Small intestine (tissue), 7 donors: ENCODE results near the gene RWDD2A. TPM values are rescaled to one million over a fixed set of nuclear protein-coding genes. Genes with fewer than 3 reads are reported as not detected.

ENCODE experiments used
- DNase-seq, 2 donors: peaks; one replicate each; pipeline versions ENCODE4 v3.0.0 to v3.0.0-alpha.2; 2013
- FAIRE-seq: peaks from 2 replicates; lab custom pipeline; 2012; peaks lifted over from hg19 to GRCh38; lab: Jason Lieb, UNC
- H3K27ac ChIP-seq, 3 donors: one replicate each; pipeline ENCODE4 v1.5.1; 2013; ENCODE audit warnings: low read length in 2 of 3, mild to moderate bottlenecking in 2 of 3, control low read depth in 1 of 3, inconsistent platforms in 1 of 3, low read depth in 1 of 3, moderate library complexity in 1 of 3
- H3K27me3 ChIP-seq, 3 donors: one replicate each; pipeline ENCODE4 v1.6.1; 2013; ENCODE audit warnings: low read length in 3 of 3, inconsistent platforms in 1 of 3; ENCODE audit not compliant: control insufficient read depth in 3 of 3, insufficient read depth in 3 of 3
- H3K36me3 ChIP-seq, 3 donors: one replicate each; pipeline ENCODE4 v1.6.1; 2013; ENCODE audit warnings: low read length in 3 of 3, inconsistent platforms in 1 of 3, low read depth in 1 of 3, mild to moderate bottlenecking in 1 of 3, moderate library complexity in 1 of 3; ENCODE audit not compliant: control insufficient read depth in 3 of 3, insufficient read depth in 2 of 3
- H3K4me1 ChIP-seq, 3 donors: one replicate each; pipeline ENCODE4 v1.6.1; 2013; ENCODE audit warnings: low read length in 2 of 3, inconsistent platforms in 1 of 3, low read depth in 1 of 3, mild to moderate bottlenecking in 1 of 3, moderate library complexity in 1 of 3; ENCODE audit not compliant: control insufficient read depth in 3 of 3, insufficient read depth in 2 of 3
- H3K4me3 ChIP-seq, 3 donors: one replicate each; pipeline ENCODE4 v1.5.1; 2013; ENCODE audit warnings: low read length in 3 of 3, control low read depth in 1 of 3, inconsistent platforms in 1 of 3, low read depth in 1 of 3, mild to moderate bottlenecking in 1 of 3, moderate library complexity in 1 of 3
- H3K9me3 ChIP-seq, 2 donors: one replicate each; pipeline ENCODE4 v1.6.1; 2013; ENCODE audit warnings: low read depth in 1 of 2, low read length in 1 of 2; ENCODE audit not compliant: control insufficient read depth in 2 of 2, insufficient read depth in 1 of 2
- WGBS, 3 donors: extraction: QIAGEN DNeasy Blood & Tissue Kit; methylation state at CpG; one replicate each; pipeline ENCODE4 v1.1.7; 2013; 5-methylcytosine and 5-hydroxymethylcytosine counted together
- polyA plus RNA-seq, 4 donors: library from polyadenylated mRNA; stranded (reverse) in 3 of 4; unstranded in 1 of 4; fragments of 200-250 nt in 3 of 4; fragments of 120-200 nt in 1 of 4; gene quantifications; one replicate each; pipeline versions ENCODE4 v1.2.1 to v1.2.3, GENCODE V29; 2013
- donor health status: healthy with polysubstance abuse.
- donor health status: control.
- donor health status: control.
- donor health status: Bipolar disorder and iron deficiency.
- donor health status: healthy.

Gene RWDD2A
- polyA plus RNA-seq, 4 donors: 1.1 to 6.2 (median 1.5) TPM

DNA sequence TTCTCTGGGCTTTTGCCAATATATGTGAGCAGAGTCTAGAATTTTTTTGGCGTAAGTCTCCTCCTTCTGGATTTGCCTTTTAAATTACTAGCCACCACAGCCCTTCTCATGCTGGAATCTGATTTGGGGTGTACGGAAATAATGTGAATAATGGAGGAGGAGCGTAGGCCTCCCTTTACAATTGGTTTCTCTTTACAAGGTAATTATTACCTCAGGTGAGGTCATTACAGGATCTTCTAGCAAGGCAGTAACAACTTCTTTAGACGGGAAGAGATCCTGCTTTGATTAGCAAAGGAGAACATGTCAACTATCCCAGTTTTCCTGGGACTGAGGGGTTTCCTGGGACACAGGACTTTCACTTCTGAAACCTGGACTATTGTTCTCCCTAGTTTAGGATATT lies 8.9 kb downstream of the RWDD2A start:
- DNase-seq: peak in 1 of 2 donors; percentile 53
- no peak overlapping the region for H3K4me3 ChIP-seq
- H3K36me3 ChIP-seq: peaks cover 0 to 5% (median 0%) of the 10 kb centered on the region in 3 donors
- peaks cover 0 to 4% (median 0%) of the 10 kb centered on the region in 3 donors for H3K4me1 ChIP-seq
- H3K27me3 ChIP-seq: no peaks in the 10 kb centered on the region
- no peak overlapping the region for H3K27ac ChIP-seq
- H3K9me3 ChIP-seq: no peaks in the 10 kb centered on the region
- no peak for FAIRE-seq
- WGBS, 3 donors: 66 to 75% (median 72%) methylated on average over 4 of the region's 4 CpGs

DNA sequence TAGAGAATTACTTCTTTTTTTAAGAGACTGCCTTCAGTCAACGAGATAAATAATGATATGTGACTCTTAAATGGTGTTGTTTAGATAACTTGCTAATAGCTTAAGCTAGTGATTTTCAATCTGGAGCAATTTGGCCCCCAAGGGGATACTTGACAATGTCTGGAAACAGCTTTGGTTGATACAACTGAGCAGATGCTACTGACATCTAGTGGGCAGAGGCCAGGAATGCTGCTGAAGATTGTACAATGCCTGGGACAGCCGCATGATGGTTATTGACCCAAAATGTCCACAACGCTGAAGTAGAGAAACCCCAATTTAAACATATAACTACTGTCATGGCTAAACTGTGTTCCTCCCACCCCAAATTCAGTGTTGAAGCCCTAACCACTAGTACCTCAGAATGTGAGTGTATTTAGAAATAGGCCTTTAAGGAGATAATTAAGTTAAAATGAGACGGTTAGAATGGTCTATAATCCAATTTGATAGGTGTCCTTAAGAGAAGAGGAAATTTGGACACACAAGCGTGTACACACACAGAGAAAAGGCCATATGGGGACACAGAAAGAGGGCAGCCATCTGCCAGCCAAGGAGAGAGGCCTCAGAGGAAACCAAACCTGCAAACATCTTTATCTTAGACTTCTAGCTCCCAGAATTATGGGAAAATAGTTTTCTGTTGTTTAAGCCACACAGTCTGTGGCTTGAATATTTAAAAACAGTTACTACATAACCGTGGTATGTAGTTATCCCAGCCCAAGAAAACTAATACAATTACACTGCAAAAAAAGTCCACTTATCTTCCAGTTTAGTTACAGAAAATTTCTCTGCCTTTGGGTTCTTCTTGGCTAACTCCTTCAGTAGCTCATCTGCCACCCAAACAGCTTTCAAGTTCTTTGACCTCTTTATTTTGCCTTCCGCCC lies 22.2 kb downstream of the RWDD2A start:
- no peaks in the 10 kb centered on the region for H3K27me3 ChIP-seq
- WGBS, 3 donors: 26 to 29% (median 29%) methylated on average over 7 of the region's 7 CpGs
- FAIRE-seq: no peak
- H3K27ac ChIP-seq: no peak overlapping the region
- H3K4me1 ChIP-seq: no peaks in the 10 kb centered on the region
- no peak overlapping the region for H3K4me3 ChIP-seq
- DNase-seq: peak; percentile 55 to 77
- no peaks in the 10 kb centered on the region for H3K9me3 ChIP-seq
- H3K36me3 ChIP-seq: peaks cover 0 to 7% (median 0%) of the 10 kb centered on the region in 3 donors

DNA sequence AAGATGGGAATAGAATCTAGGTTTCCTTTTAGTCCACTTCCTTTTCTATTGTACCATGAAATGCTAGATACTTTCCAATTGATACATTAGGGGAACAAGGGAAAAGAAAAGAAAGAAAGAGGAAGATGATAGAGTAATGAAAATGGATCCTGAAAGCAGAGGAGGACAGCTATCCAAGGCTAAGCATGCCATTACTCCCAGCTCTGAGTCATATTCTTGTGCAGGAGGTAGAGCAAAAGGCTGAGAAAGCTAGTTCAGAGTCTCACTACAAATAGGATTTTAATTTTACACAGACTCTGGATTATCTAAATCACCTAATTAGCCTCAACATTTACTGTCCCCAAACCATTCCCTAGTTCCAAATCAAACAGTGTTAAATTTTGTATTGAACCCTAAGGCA lies 23.6 kb downstream of the RWDD2A start:
- DNase-seq (no peak), FAIRE-seq (no peak)
- no peaks in the 10 kb centered on the region for H3K9me3 ChIP-seq
- no peaks in the 10 kb centered on the region for H3K4me1 ChIP-seq
- H3K4me3 ChIP-seq: no peak overlapping the region
- peaks cover 0 to 4% (median 0%) of the 10 kb centered on the region in 3 donors for H3K36me3 ChIP-seq
- H3K27me3 ChIP-seq: no peaks in the 10 kb centered on the region
- H3K27ac ChIP-seq: no peak overlapping the region

DNA sequence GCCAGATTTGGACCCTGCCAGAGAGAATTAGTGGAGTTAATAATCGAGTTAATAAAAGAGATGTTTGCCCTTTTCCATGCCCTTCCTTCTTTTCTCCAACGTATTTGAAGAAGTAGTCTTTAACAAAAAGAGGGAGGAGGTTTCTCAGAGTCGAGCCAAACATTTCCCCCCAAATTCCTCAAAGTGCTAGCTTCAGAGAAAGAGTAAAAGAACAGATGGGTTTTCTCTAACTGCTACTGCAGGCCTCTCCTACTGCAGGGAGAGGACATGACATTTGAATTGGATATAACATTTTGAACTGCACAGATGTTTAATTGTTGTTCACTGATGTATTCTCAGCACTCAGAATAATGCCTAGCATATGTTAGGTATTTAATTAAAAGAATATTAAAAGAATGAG lies 25.5 kb downstream of the RWDD2A start:
- H3K4me1 ChIP-seq: no peaks in the 10 kb centered on the region
- no peaks in the 10 kb centered on the region for H3K9me3 ChIP-seq
- WGBS, 3 donors: 49 to 64% (median 61%) methylated on average over 3 of the region's 3 CpGs
- FAIRE-seq: no peak
- H3K27ac ChIP-seq: no peak overlapping the region
- no peaks in the 10 kb centered on the region for H3K27me3 ChIP-seq
- H3K36me3 ChIP-seq: peaks cover 0 to 3% (median 0%) of the 10 kb centered on the region in 3 donors
- no peak for DNase-seq
- no peak overlapping the region for H3K4me3 ChIP-seq

DNA sequence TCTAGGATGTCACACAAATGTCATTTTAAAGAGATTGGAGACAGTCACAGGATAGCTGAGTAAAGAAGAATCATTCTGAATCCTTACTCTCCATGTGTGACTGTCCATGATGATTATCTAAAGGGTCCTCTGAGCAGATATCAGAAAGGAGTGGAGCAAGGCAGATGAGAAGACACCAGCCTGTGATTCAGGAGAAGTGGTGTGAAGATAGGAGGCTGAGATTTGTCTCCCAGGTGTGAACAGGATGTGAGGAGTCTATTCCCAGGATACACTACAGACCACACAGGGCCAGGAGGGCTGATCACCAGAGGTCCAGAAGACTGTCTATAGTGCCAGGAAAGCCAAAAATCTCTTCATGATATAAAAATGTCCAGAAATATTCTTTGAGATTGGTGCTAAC lies 27.0 kb downstream of the RWDD2A start:
- FAIRE-seq: no peak
- H3K27ac ChIP-seq: no peak overlapping the region
- no peak overlapping the region for H3K4me3 ChIP-seq
- no peaks in the 10 kb centered on the region for H3K4me1 ChIP-seq
- no peaks in the 10 kb centered on the region for H3K27me3 ChIP-seq
- no peak for DNase-seq
- no peaks in the 10 kb centered on the region for H3K9me3 ChIP-seq
- H3K36me3 ChIP-seq: peaks cover 0 to 3% (median 0%) of the 10 kb centered on the region in 3 donors

DNA sequence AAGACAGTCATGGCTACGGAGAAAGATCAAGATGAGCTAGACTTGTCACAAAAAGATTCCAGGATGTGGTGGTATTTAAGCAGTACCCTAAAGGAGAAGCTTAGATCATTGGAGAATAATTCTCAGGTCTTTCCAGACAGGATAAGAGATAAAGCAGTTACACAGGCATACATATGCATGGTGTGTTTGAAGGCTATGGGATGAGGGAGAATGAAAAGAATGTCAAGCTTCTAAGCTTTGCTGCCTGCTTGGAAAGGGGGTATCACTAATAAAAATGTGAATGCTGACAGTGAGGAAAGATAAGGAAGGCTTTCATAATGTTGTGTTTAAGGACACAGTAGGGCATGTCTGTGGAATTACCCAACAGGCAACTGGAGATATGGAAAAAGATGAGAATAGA lies 28.1 kb downstream of the RWDD2A start:
- no peak overlapping the region for H3K27ac ChIP-seq
- H3K4me1 ChIP-seq: no peaks in the 10 kb centered on the region
- H3K36me3 ChIP-seq: peaks cover 0 to 3% (median 0%) of the 10 kb centered on the region in 3 donors
- FAIRE-seq (no peak), DNase-seq (no peak)
- H3K4me3 ChIP-seq: no peak overlapping the region
- WGBS, 3 donors: 89 to 100% (median 93%) methylated on average over 1 of the region's 1 CpG
- no peaks in the 10 kb centered on the region for H3K27me3 ChIP-seq
- H3K9me3 ChIP-seq: no peaks in the 10 kb centered on the region

DNA sequence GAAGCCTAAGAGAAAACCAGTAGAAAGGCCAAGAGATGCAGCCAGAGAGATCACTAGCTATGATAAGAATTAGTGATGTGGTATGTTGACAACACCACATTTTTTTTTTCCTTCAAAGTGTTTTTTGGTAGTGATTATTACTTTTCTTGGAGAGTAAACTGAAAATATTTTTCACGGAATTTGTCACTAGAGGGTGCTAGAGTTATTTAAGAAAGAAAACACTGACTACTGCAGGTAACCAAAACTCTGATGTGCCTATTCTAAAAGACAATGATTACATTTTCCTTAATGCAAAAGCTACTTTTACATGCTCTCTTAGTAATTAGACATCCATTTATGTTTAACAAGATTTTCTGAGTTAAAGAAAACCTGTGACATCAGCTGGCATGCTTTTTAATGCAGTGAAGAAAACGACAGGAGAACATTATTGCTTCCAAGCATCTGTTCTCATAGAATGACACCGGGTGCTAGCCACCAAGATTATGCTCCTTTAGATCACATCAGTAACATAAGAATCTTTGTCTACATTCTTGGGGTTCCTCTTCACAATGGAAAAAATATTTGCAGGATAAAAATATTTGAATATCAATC lies 28.8 kb downstream of the RWDD2A start:
- peaks cover 0 to 3% (median 0%) of the 10 kb centered on the region in 3 donors for H3K36me3 ChIP-seq
- WGBS, 3 donors: 28 to 55% (median 43%) methylated on average over 3 of the region's 3 CpGs
- H3K4me1 ChIP-seq: no peaks in the 10 kb centered on the region
- FAIRE-seq (peak; percentile 64), DNase-seq (peak; percentile 36 to 50)
- no peaks in the 10 kb centered on the region for H3K27me3 ChIP-seq
- H3K9me3 ChIP-seq: no peaks in the 10 kb centered on the region
- no peak overlapping the region for H3K4me3 ChIP-seq
- H3K27ac ChIP-seq: no peak overlapping the region

DNA sequence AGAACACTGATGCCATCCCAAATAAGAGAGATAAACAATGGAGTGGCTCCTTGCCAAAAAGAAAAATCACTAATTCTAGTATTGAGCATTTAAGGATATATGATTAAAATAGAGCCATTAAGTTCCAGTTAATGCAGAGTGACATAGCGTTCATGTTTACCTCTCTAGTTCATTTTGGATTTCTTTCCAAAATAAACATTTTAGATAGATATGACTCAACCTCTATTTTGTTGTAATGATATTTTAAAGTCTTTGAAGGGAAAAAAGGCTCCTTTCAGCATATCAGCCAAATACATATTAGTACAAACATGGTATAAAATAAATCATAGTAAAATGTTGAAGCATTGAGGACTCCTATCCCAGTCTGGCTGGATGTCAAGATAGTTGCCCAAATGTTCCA lies 33.4 kb downstream of the RWDD2A start:
- WGBS, 3 donors: 64 to 82% (median 73%) methylated on average over 1 of the region's 1 CpG
- DNase-seq: no peak
- Histone ChIP-seq H3K27ac (no peak overlapping the region), H3K4me1 (no peaks in the 10 kb centered on the region), H3K36me3 (peaks cover 0 to 2% (median 0%) of the 10 kb centered on the region in 3 donors), H3K4me3 (no peak overlapping the region), H3K9me3 (no peaks in the 10 kb centered on the region), H3K27me3 (no peaks in the 10 kb centered on the region)
- no peak for FAIRE-seq
